HG02840 (cell line): Measurements from ENCODE around the gene CD93.

ENCODE experiments used
- ATAC-seq: cut with Tn5 transposase; IDR thresholded peaks from one replicate; pipeline ENCODE4 v1.9.1; 2021; ENCODE audit warnings: mild to moderate bottlenecking, moderate library complexity, moderate number of reproducible peaks; ENCODE audit not compliant: unreplicated experiment, low FRiP score

The CD93 gene

GRCh38 chr20:23121751-23122320, 35.7 kb upstream of the CD93 start:
- no peak for ATAC-seq

GRCh38 chr20:23120936-23121750, 35.0 kb upstream of the CD93 start:
- ATAC-seq, result no peak

- no peak for ATAC-seq
Measured at GRCh38 chr20:23120261-23120660, 34.1 kb upstream of the CD93 start.

- no peak for ATAC-seq
Measured at GRCh38 chr20:23119456-23120216, 33.5 kb upstream of the CD93 start.

- no peak for ATAC-seq
Measured at GRCh38 chr20:23118766-23119165, 32.6 kb upstream of the CD93 start.

GRCh38 chr20:23118144-23118543, 32.0 kb upstream of the CD93 start:
- ATAC-seq, result no peak

GRCh38 chr20:23117738-23118137, 31.6 kb upstream of the CD93 start:
- no peak for ATAC-seq

GRCh38 chr20:23116311-23117089, 30.4 kb upstream of the CD93 start:
- no peak for ATAC-seq

GRCh38 chr20:23115822-23116221, 29.7 kb upstream of the CD93 start:
- no peak for ATAC-seq

- no peak for ATAC-seq
Measured at GRCh38 chr20:23114448-23115082, 28.4 kb upstream of the CD93 start.

GRCh38 chr20:23114018-23114417, 27.9 kb upstream of the CD93 start:
- no peak for ATAC-seq

- ATAC-seq, result no peak
Measured at GRCh38 chr20:23112595-23112994, 26.5 kb upstream of the CD93 start.

GRCh38 chr20:23111944-23112342, 25.8 kb upstream of the CD93 start:
- no peak for ATAC-seq

GRCh38 chr20:23111307-23111943, 25.3 kb upstream of the CD93 start:
- ATAC-seq, result no peak

- ATAC-seq, result no peak
Measured at GRCh38 chr20:23108871-23109270, 22.7 kb upstream of the CD93 start.

GRCh38 chr20:23107466-23107865, 21.3 kb upstream of the CD93 start:
- ATAC-seq, result no peak

GRCh38 chr20:23106271-23106851, 20.2 kb upstream of the CD93 start:
- no peak for ATAC-seq

GRCh38 chr20:23105193-23105592, 19.1 kb upstream of the CD93 start:
- no peak for ATAC-seq

- ATAC-seq, result no peak
Measured at GRCh38 chr20:23103284-23104018, 17.3 kb upstream of the CD93 start.
